Ovary (tissue), 3 donors: ENCODE data around the gene EIF5.

Experiments
- CTCF ChIP-seq, 3 donors: fragments of 450-650 bp in 2 of 3; fragments of 200-600 bp in 1 of 3; IDR thresholded peaks; one replicate each; pipeline versions ENCODE4 v1.5.1 to v1.8.0; 2016 to 2022; ENCODE audit warnings: antibody characterized with exemption in 3 of 3, mild to moderate bottlenecking in 1 of 3
- EP300 ChIP-seq: sonication (generic); formaldehyde crosslinking; IDR thresholded peaks from one replicate; pipeline ENCODE4 v1.6.1; 2017; ENCODE audit warnings: antibody characterized with exemption
- POLR2A ChIP-seq: fragments of 450-650 bp; IDR thresholded peaks from one replicate; pipeline ENCODE4 v1.6.1; 2017; ENCODE audit warnings: antibody characterized with exemption, mild to moderate bottlenecking, moderate library complexity
- donor health status: DM: no; HTN: no; CAD: no.

DNA sequence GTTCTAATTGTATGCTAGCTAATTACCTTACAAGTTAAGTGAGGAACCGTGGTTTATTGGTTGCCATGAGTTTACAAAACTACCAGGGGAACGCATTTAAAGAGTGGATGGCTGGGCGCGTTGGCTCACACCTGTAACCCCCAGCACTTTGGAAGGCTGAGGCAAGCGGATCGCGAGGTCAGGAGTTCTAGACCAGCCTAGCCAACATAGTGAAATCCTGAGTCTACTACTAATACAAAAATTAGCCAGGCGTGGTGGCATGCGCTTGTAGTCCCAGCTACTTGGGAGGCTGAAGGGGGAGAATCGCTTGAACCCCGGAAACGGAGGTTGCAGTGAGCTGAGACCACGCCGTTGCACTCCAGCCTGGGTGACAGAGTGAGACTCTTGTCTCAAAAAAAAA lies 2.2 kb downstream of the EIF5 start:
- no peak for TF ChIP-seq CTCF (IDR thresholded peaks at IDR 0.05)
- no peak for TF ChIP-seq EP300
- TF ChIP-seq POLR2A, result no peak
